Measurements from ENCODE around the gene STON2.
A peak's percentile ranks its signal among the peaks of the same experiment; 100 is the strongest.
"Not testable (repeated sequence)": the region's sequence is repeated elsewhere in the genome, so short reads cannot be mapped to it uniquely, and the experiment has no call there.

The STON2 gene

DNA sequence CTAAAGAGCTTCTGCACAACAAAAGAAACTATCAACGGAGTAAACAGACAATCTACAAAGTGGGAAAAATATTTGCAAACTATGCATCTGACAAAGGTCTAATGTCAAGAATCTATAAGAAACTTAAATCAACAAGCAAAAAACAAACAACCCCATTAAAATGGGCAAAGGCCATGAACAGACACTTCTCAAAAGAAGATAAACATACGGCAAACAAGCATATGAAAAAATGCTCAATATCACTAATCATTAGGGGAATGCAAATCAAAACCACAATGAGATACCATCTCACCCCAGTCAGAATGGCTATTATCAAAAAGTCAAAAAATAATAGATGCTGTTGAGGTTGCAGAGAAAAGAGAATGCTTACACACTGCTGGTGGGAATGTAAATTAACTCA lies 20.1 kb downstream of the STON2 start:
- not testable (repeated sequence) for DNase-seq (ENCODE audit: low spot score)

DNA sequence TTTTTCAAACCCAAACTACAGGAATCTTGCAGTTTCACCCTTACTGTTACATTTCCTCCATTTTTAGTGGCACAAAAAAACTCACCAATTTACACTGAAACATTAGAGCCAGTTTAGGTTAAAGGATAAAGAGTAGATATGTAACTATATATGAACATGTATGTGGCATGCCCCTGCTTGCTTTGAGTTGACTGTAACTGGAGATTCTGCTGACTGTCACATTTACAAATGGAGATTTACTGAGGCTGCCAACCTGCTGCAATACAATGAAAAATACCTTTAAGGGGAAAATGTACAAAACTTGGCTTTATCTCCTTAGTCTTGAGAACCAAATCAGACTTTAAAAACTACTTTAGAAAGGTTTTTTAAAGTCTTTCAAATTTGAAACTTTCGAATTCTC lies 28.3 kb downstream of the STON2 start:
- no peak for DNase-seq (ENCODE audit: low spot score)

DNA sequence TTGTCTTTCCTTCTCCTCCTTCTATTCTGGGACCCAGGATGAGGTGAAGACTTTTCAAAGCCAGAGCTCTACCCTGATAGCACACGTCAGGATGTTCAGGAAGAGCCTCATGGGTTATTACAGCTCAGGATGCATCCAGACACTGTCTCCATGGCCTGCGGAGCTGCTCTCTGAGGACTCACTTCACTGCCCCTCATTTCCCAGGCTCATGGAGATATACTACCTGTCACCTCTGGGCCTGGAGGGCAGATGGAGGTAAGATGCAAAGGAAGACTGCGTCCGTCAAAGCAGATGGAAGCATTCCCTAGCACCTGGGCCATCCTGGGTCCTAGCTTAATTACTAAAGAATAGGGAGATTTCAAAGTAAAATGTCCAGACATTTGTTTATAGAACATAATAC lies 32.6 kb downstream of the STON2 start:
- no peak for DNase-seq (ENCODE audit: low spot score)

DNA sequence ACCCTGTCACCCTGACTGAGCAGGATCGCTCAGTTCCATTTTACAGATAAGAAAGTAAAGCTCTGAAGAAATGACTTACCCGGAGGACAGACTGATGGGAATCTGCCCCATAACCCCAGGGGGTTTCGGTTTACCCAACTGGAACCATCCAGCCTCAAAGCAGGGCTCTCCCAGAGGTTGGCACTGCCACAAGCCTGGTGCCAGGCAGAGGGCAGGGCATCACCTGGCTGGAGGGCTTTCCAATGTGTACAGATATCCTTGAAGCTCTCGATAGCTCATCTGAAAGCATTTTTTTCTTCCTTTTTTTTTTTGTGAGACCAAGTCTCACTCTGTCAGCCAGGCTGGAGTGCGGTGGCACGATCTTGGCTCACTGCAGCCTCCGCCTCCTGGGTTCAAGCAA lies 33.2 kb downstream of the STON2 start:
- DNase-seq (ENCODE audit: low spot score), result no peak

DNA sequence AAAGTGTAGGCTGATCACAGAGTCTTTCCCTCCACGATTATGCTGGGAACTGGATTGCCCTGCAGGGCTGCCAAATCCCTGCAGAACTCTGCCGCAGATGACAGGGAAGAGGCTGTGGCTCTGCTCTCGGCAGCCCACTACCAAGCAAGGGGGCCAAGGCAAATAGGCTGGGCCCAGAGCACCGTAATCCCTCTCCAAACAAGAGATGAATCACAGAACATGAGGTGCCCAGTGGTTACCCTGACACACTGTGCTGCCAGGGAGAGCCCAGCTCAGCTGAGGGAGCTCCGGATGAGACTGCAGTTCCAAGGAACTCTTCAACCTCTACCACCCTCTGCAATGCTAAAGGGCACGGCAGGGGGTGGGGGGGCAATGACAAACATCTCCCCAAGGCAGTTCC lies 33.9 kb downstream of the STON2 start:
- peak; percentile 54 for DNase-seq (ENCODE audit: low spot score)

DNA sequence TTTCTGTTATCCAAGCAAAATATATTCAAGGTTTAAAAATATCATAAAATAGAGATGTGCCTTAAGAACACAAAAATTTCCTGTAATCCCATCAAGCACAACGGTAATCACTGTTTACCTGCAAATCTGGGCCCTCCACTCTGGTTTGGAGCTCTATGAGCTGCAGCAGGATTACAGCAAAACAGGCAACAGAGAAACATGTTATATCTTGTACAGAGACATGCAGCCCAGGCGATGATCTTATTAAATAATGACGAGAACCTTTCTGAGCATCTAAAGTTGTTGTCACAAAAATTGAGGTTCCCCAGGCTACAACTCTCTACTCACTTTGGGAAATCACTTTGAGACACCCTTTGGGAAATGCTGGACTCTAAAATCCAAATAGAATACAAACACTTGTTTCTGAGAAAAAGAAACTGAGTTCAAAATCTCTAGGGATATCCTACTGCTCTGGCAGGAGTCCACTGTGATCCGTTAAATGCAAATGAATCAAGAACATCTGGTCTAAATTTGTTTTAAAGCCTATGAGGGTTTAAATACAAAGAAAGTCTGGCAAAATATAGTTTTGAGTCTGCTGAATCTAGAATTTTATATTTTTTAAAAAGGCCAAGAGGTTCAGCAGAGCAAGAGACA lies 36.3 kb downstream of the STON2 start:
- no peak for DNase-seq (ENCODE audit: low spot score)

DNA sequence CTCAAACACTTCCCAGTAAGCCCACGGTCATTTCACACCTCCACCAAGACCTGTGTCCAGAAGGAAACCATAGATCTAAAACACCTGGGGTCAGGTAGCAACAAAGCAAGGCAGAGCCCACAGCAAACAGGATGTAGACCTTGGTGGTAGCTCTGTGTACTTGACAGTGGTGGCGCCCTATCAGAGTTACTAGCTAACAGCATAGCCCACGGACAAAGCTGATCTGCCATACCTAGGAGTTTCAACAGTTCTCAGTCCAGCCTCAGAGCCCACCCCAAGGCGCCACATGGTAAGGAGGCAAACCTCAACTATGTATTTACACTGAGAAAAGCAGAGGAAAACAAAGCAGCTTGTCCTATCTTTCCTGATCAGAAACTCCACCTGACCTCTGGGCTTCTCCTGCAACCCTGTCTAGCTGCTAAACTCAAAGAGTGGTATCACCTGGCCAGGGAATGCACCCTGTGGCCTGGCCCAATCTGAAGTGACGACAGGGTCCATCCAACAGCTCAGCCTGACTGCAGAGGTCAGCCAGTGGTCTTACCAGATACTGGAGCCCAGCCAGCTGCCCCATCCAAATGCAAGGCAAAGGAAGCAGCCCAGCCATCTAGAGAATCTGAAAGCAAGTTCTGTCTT lies 46.3 kb downstream of the STON2 start:
- DNase-seq (ENCODE audit: low spot score), result no peak

DNA sequence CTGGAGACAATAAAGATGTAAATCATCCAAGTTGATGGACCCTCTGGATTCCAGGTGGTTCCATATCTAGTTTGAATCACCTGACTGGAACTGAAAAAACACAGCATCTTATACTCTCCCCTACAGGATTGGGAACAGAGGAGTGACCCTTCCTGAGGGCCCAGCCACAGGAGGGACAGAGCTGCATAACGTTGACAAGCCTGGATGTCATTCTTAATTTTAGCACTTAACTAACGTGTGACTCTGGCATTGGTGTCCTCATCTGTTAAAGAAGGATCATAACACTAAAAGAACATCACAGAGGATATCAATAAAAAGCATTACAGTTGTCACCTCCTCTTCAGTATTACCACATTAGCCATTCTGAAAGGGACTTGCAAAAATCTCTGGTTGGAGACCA lies 47.7 kb downstream of the STON2 start:
- DNase-seq (ENCODE audit: low spot score), result no peak

DNA sequence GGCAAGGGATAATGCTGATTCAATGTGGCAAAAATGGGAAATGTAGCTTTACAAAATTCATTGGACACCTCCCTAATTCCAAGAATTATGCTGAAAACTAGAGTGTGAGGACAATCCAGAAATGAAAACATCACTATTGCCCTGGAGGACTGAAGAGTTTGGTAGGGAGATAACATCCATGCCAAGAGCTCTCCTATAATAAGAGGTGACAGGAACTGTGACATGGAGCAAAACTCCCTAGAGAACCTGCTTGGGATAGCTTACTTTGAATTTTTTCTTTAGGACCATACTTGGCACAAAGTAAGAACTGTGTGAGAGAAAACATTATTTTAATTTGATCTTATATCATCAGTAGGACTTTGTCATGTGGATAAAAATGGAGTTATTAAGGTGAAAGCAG lies 48.9 kb downstream of the STON2 start:
- no peak for DNase-seq (ENCODE audit: low spot score)

DNA sequence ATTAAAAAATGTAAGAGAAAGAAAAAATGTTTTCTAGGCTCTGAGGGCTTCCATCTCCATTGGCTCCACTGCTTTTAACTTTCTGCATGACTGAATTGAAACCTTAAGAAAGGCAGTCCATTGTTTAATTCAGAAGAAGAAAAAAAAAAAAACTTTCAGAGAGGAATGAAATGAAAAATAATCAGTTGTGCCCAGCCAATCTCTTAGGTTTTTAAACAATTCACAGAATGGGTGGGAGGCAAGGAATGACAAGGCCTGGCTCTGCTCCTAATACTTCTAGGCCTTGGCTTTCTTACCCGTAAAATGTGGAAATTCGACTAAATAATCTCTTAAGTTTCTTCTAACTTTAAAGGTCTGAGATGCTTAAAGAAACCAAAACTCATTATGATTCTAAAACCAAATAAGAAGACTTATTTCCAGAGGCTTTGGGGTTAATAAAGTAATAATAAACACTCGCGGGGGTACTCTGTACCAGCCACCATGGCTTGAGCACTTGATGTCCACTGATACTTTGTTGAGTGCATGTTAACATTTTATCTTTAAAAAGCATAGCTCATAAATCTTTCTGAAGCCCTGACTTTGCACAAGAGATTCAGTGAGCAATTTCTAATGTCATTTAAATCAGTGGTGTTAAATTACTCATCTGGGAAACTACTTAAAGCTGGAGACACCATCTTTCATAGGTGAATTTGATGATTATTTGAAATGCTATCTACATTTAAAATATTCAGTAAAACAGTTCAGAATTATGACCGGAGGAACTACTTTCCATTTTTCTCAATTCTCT lies 49.6 kb downstream of the STON2 start:
- no peak for DNase-seq (ENCODE audit: low spot score)

DNA sequence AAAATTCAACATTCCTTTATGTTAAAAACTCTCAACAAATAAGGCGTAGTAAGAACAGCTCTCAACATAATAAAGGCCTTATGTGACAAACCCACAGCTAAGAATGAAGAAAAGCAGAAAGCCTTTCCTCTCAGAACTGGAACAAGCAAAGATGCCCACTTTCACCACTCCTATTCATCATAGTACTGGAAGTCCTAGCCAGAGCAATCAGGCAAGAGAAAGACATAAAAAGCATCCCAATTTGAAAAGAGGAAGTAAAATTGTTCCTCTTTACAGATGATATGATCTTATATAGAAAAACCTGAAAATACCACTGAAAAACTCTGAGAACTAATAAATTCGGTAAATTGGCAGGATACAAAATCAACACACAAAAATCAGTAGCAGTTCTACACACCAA lies 52.1 kb downstream of the STON2 start:
- DNase-seq (ENCODE audit: low spot score), result no peak

DNA sequence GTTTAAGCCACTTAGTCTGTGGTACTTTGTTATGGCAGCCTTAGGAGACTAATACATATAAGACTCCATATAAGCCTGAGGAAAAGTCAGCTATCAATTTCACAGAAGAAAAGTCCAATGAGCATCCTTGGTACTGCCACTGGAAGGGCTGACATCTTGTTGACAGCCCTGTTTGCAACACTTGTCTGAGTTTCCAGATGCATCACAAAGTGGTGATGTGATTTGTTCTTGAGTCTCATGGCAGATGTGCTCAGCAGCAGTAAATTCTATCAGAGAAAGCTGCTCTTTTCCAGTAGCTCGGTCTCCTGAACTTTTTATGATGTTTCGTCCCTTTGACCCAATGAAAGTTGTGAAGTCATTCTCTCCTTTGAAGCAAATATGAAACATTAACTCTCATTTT lies 54.3 kb downstream of the STON2 start:
- no peak for DNase-seq (ENCODE audit: low spot score)

DNA sequence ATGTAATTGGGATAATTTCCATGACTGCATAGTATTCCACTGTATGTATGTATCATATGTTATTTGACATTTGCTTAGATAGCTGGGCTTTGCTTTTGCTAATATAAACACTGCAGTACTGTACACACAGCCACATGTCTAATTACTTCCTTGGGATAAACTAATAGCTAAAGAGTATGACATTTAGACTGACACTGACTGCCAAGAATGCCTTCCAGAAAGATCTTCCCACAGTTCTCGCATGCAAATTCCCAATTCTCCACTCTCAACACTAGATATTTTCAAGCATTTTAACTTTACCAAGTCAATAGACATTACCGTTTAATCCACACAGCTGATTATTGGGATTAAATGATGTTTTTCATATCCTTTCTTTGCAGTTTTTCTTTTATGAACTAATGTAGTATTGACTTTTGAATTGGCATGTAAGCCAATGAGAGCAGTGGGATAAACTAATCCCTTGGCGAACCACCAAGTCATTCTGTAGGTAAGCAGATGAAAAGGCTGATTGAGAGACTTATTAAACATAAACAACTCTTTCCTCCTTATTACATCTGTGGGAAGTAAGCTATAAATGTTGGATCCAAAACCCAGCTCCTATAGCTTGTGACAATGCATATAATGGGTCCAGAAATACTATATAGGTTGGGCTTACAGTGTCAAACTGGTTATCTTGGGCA lies 55.5 kb downstream of the STON2 start:
- no peak for DNase-seq (ENCODE audit: low spot score)

DNA sequence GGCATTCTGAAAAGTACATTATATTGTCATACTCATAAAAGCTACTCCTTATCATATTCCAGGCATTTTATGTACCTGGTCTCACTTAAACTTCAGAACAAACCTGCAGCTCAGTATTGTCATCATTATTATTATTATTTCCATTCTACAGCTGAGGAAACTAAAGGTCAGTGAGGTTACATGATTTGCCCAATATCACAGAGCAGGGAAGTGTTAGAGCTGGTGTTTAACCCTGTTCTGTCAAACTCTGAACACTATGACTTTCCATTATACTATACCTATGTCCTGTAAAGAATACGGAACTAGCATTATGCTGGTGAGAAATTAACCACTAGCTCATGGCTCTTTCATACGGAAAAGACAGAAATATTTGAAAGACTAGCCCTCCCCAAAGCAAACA lies 56.4 kb downstream of the STON2 start:
- no peak for DNase-seq (ENCODE audit: low spot score)

DNA sequence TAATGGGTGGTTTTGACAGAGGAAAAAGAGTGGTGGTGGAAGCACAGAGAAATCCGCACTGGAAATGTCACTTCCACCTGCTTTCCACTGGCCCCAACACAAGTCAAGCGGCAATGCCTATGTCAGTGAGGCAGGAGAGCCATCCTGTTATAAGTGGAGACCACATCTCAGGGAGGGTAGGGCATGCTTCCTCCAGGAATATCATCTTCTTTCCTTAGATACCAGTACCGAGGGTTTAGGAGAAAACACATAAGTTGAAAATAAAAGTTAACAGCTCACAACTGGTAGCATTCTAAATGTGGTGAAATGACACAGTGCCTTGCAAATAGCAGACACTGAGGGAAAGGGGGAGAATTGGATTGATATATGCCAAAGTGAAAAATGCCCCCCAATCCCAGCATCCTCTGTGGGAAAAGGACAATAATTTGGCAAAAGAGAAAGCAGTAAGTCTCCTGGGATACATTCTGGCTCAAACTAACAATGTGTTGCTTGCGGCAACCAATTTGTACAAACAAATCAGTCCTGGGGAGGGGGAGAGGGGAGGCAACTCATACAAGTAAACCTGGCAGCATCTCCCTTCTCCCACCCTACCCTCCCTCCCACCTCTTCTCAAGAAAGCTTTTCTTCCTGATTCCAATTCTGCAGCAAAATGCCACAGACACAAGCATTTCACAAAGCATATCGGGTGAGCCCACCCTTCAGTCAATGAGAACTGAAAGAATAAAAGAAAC lies 57.1 kb downstream of the STON2 start:
- DNase-seq (ENCODE audit: low spot score), result peak; percentile 45

DNA sequence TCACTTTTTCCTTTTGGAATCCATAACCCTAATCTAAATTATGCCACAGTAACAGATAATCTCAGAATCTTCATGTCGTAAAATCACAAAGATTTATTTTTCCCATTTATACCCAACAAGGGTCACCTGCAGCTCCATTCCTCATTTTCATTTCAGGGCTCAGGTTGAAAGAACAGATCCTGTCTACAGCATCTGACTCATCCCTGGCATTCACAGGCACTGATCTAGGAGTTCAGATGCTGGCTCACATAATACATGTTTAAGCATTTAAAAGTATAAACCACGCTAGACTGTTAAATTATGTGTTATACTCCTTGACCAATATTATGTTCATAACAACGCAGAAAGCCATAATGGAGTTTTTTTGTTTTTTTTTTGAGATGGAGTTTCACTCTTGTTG lies 58.3 kb downstream of the STON2 start:
- DNase-seq (ENCODE audit: low spot score), result no peak

DNA sequence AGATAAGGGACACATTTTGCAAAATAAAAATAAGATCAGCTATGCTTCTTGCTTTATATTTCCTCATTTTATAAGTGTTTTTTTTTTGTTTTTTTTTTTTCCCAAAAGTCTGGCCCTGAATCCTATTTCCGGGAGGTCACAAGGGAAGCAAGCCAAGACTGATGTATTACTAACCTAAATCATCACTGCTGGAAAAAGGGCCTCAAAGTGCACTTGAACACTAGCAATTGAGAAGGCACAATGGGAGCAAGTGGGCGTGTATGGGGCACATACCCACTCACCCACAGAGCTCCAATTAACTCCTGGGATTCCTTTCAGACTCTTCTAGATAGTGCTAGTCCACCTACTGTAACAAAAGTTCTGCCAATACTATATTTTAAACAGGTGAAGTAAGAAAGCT lies 58.8 kb downstream of the STON2 start:
- DNase-seq (ENCODE audit: low spot score), result no peak

DNA sequence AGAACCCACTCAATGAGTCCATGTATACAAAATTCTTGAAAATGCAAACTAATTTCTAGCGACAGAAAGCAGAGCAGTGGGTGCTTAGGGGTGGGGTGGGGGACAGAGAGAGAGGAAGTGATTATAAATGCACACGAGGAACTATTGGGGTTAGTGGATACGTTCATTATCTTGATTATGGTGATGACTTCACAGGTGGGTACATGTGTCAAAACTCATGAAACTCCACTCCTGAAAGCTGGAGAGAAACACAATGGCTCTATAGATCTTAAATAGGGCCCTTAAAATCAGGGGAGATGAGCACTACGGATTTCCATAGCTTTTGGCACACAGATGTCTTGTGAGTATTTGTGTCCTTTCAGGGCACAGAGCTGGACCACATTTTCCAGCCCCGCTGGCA lies 59.9 kb downstream of the STON2 start:
- no peak for DNase-seq (ENCODE audit: low spot score)

DNA sequence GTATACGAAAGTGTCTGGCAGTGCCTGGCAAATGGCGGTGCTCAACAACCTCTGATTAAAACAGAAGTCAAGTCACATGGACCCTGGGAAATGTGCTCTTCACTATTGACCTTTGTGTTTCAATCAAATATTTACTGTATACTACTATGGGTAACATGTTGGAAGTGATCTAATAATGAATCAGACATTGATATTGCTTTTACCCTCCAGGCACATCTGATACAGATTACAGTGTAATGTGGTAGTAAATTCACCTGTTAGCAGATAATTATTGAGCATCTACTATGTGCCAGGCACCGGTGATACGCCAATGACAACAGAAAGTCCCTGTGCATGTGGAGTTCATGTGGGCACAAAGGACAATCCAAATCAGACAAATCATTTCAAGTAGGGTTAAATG lies 63.1 kb downstream of the STON2 start:
- no peak for DNase-seq (ENCODE audit: low spot score)

DNA sequence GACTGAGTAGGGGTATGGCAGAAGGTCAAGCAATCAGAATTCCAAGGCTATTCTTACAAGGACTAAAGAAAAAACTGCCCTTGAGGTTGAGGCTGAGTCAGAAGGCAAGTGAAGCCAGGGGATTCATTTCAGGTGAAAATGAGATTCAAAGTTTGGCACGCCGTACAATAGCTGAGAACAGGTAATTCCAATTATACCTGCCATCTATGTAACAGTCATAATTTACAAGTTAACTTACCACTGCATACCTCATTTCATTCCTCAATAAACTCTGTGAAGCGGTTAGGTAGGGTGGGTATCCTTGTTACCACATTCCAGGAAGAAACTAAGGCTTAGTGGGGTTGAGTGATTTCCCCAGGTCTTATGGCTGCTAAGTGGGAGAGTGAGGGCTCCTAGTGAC lies 64.1 kb downstream of the STON2 start:
- DNase-seq (ENCODE audit: low spot score), result no peak

DNA sequence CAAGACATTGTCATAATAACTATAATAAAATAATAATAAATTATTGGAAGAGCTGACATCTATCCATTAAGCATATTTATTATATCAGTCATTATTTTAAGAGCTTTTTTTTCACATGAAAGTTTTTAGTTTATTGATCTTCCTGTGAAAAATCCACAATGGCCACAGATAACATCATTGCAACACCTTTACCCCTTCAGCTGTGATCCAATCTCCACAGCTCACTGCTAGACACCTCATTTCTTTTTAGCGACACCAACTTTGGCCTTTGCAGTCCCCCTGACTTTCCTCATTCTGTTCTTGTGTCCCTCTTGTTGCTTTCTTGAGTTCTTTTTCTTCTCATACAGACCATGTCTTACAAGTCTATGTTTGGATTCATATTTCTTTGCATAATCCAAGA lies 67.4 kb downstream of the STON2 start:
- DNase-seq (ENCODE audit: low spot score), result no peak
